Measurements from ENCODE around the gene ASS1. TPM values are rescaled to one million over a fixed set of nuclear protein-coding genes. Genes with fewer than 3 reads are reported as not detected.
A peak's percentile ranks its signal among the peaks of the same experiment; 100 is the strongest.

ASS1 gene
- total RNA-seq, 1 experiment from 2014 or later: 5.8 TPM

- BruUV-seq (replicated peaks): no TSS peak
- intact Hi-C loops (cut with micrococcal nuclease; ENCODE audit: unreplicated experiment): no loop called here
- Histone ChIP-seq H3K27me3 (replicated peaks; ENCODE audit: insufficient read depth, low read depth, low read length, poor library complexity) (no peaks in the 10 kb centered on the region), H3K9me3 (ENCODE audit: low read depth, low read length, poor library complexity, severe bottlenecking) (peaks cover 8% of the 10 kb centered on the region), H3K36me3 (ENCODE audit: insufficient read depth, low read length, poor library complexity, severe bottlenecking) (no peaks in the 10 kb centered on the region), H3K4me3 (ENCODE audit: low read depth, low read length, poor library complexity, severe bottlenecking) (no peak overlapping the region), H3K27ac (ENCODE audit: low read depth, low read length, poor library complexity, severe bottlenecking) (no peak overlapping the region), H3K4me1 (ENCODE audit: insufficient read depth, low read length, poor library complexity, severe bottlenecking) (peaks cover 35% of the 10 kb centered on the region)
- ChIA-PET POLR2A (ENCODE audit: low non-redundant PET) (no interaction called here), CTCF (no interaction called here)
- DNase-seq (ENCODE audit: low spot score): no peak
- no peak for TF ChIP-seq CTCF (conservative IDR thresholded peaks at IDR 0.05; ENCODE audit: low read depth, low read length)
- TF ChIP-seq EZH2 (IDR thresholded peaks at IDR 0.05; ENCODE audit: borderline replicate concordance, low read depth, low read length, poor library complexity, severe bottlenecking): no peak
Measured at GRCh38 chr9:130442746-130443455, 1.9 kb upstream of the ASS1 start.

- H3K4me1 ChIP-seq (ENCODE audit: insufficient read depth, low read length, poor library complexity, severe bottlenecking): peaks cover 40% of the 10 kb centered on the region
- no peaks in the 10 kb centered on the region for H3K36me3 ChIP-seq (ENCODE audit: insufficient read depth, low read length, poor library complexity, severe bottlenecking)
- H3K9me3 ChIP-seq (ENCODE audit: low read depth, low read length, poor library complexity, severe bottlenecking): peaks cover 8% of the 10 kb centered on the region
- no peak overlapping the region for H3K4me3 ChIP-seq (ENCODE audit: low read depth, low read length, poor library complexity, severe bottlenecking)
- no peak for DNase-seq (ENCODE audit: low spot score)
- no peaks in the 10 kb centered on the region for H3K27me3 ChIP-seq (replicated peaks; ENCODE audit: insufficient read depth, low read depth, low read length, poor library complexity)
- intact Hi-C loops (cut with micrococcal nuclease; ENCODE audit: unreplicated experiment): no loop called here
- H3K27ac ChIP-seq (ENCODE audit: low read depth, low read length, poor library complexity, severe bottlenecking): no peak overlapping the region
- TF ChIP-seq EZH2 (IDR thresholded peaks at IDR 0.05; ENCODE audit: borderline replicate concordance, low read depth, low read length, poor library complexity, severe bottlenecking) (no peak), CTCF (conservative IDR thresholded peaks at IDR 0.05; ENCODE audit: low read depth, low read length) (no peak)
- ChIA-PET POLR2A (ENCODE audit: low non-redundant PET) (interaction anchor here (0.6 kb wide), 1 partner anchor 50 kb away, joined by 5 read pairs; no protein-coding TSS in a partner anchor), CTCF (no interaction called here)
- BruUV-seq (replicated peaks): no TSS peak
Measured at GRCh38 chr9:130443456-130443801, 1.3 kb upstream of the ASS1 start.

- intact Hi-C loops (cut with micrococcal nuclease; ENCODE audit: unreplicated experiment): no loop called here
- ChIA-PET POLR2A (ENCODE audit: low non-redundant PET) (interaction anchor here (0.6 kb wide), 1 partner anchor 51 kb away, joined by 5 read pairs; no protein-coding TSS in a partner anchor), CTCF (no interaction called here)
- no peak for TF ChIP-seq EZH2 (IDR thresholded peaks at IDR 0.05; ENCODE audit: borderline replicate concordance, low read depth, low read length, poor library complexity, severe bottlenecking)
- no peak for TF ChIP-seq CTCF (conservative IDR thresholded peaks at IDR 0.05; ENCODE audit: low read depth, low read length)
- Histone ChIP-seq H3K36me3 (ENCODE audit: insufficient read depth, low read length, poor library complexity, severe bottlenecking) (no peaks in the 10 kb centered on the region), H3K4me1 (ENCODE audit: insufficient read depth, low read length, poor library complexity, severe bottlenecking) (peaks cover 41% of the 10 kb centered on the region), H3K4me3 (ENCODE audit: low read depth, low read length, poor library complexity, severe bottlenecking) (peak overlapping the region; percentile 46), H3K27ac (ENCODE audit: low read depth, low read length, poor library complexity, severe bottlenecking) (no peak overlapping the region), H3K9me3 (ENCODE audit: low read depth, low read length, poor library complexity, severe bottlenecking) (peaks cover 8% of the 10 kb centered on the region), H3K27me3 (replicated peaks; ENCODE audit: insufficient read depth, low read depth, low read length, poor library complexity) (no peaks in the 10 kb centered on the region)
- DNase-seq (ENCODE audit: low spot score): no peak
- BruUV-seq (replicated peaks): no TSS peak
Measured at GRCh38 chr9:130443840-130444492, 795 bp upstream of the ASS1 start.
